Activated T-cell treated with anti-CD3 and anti-CD28 coated beads, Interleukin-2, amount 50 U/mL, for 72 hours (primary cell): ENCODE measurements around the gene RELB. TPM values are rescaled to one million over a fixed set of nuclear protein-coding genes. Genes with fewer than 3 reads are reported as not detected.

Experiments used
- ATAC-seq, 2 donors: fragments of 150-1000 bp; cut with Tn5 transposase; replicated peaks in 1 of 2; 2 replicates each; pipeline ENCODE4 v1.10.0; 2021; ENCODE audit warnings: moderate library complexity in 2 of 2, mild to moderate bottlenecking in 1 of 2
- DNase-seq, 2 donors: peaks; one replicate each; pipeline ENCODE4 v3.0.0; 2021 to 2022; ENCODE audit warnings: mixed read lengths in 1 of 2
- H3K27ac Mint-ChIP-seq: one replicate; pipeline ENCODE4 v1.8.0; 2022; ENCODE audit warnings: mild to moderate bottlenecking, moderate library complexity, mixed read lengths
- H3K27me3 Mint-ChIP-seq: one replicate; pipeline ENCODE4 v1.8.0; 2022; ENCODE audit warnings: low read depth, mixed read lengths
- H3K36me3 Mint-ChIP-seq, 2 donors: one replicate each; pipeline ENCODE4 v1.8.0; 2022; ENCODE audit warnings: mixed read lengths in 2 of 2, mild to moderate bottlenecking in 1 of 2; ENCODE audit not compliant: insufficient read depth in 2 of 2
- H3K4me1 Mint-ChIP-seq: one replicate; pipeline ENCODE4 v1.8.0; 2022; ENCODE audit warnings: low read depth, mixed read lengths
- H3K4me3 Mint-ChIP-seq, 2 donors: one replicate each; pipeline ENCODE4 v1.8.0; 2022; ENCODE audit warnings: mild to moderate bottlenecking in 2 of 2, mixed read lengths in 2 of 2, moderate library complexity in 2 of 2
- H3K9me3 Mint-ChIP-seq, 2 donors: one replicate each; pipeline ENCODE4 v1.8.0; 2022; ENCODE audit warnings: mixed read lengths in 2 of 2
- total RNA-seq, 2 donors: library from RNA; stranded (reverse); gene quantifications; one replicate each; pipeline ENCODE4 v1.2.3, GENCODE V29; 2022

RELB gene
- total RNA-seq, 2 donors from 2014 or later: 142 to 145 TPM

DNA sequence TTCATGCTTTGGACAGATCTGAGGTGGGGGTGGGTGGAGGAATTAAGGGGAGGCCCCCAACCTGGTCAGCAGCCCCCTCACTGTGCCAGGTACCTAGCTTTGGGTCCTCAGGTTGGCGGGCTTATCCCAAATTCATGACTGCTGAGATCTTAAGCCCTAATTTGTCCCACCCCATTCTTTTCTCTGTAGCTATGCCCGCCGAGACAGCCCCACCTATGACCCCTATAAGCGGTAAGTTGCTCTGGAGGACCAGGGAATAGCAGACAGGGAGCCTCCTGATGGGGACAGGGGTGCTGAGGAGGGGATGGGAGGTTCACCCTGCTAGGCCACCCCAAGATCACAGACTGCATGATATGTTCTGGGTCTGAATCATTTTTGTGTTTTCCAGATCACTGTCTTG lies 60.7 kb downstream of the RELB start:
- H3K27me3 Mint-ChIP-seq: no peaks in the 10 kb centered on the region
- no peaks in the 10 kb centered on the region for H3K9me3 Mint-ChIP-seq
- DNase-seq: no peak
- no peak overlapping the region for H3K4me3 Mint-ChIP-seq
- no peak for ATAC-seq
- H3K36me3 Mint-ChIP-seq: peaks cover 5 to 36% of the 10 kb centered on the region in 2 donors
- peaks cover 4% of the 10 kb centered on the region for H3K4me1 Mint-ChIP-seq
- no peak overlapping the region for H3K27ac Mint-ChIP-seq

- no peak overlapping the region for H3K27ac Mint-ChIP-seq
Measured at GRCh38 chr19:45063851-45064801, 62.9 kb downstream of the RELB start.

GRCh38 chr19:45066921-45067661 lies 65.8 kb downstream of the RELB start:
- DNase-seq: no peak

More at GRCh38 chr19:45063851-45064801, 62.9 kb downstream of the RELB start:
- no peaks in the 10 kb centered on the region for H3K27me3 Mint-ChIP-seq
- H3K4me1 Mint-ChIP-seq: peaks cover 4% of the 10 kb centered on the region
- H3K4me3 Mint-ChIP-seq: no peak overlapping the region
- H3K9me3 Mint-ChIP-seq: no peaks in the 10 kb centered on the region
- ATAC-seq: no peak
- H3K36me3 Mint-ChIP-seq: peaks cover 5 to 24% of the 10 kb centered on the region in 2 donors
- no peak for DNase-seq

DNA sequence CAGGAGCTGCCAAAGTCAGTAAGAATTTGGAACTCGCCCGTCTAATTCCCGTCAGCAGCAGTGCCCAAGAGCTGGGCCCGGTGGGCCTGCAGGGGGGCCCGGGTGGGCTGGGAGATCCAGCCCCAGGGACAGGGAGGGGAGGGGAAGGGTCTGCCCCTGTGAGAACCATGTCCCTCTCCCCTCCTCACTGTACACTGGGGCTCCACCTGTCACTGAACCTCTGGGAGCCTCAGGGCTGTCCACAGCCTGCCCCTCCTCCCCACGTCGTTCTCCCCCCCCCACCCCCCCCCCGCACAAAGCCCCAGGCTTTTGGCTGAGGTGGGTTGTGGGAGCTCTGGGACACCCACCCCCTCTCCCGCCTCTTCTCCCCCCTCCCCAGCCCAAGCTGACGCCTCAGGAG lies 66.8 kb downstream of the RELB start:
- peaks cover 0 to 5% of the 10 kb centered on the region in 2 donors for H3K36me3 Mint-ChIP-seq
- H3K27ac Mint-ChIP-seq: no peak overlapping the region
- ATAC-seq (no peak), DNase-seq (no peak)
- no peaks in the 10 kb centered on the region for H3K4me1 Mint-ChIP-seq
- no peaks in the 10 kb centered on the region for H3K9me3 Mint-ChIP-seq
- no peaks in the 10 kb centered on the region for H3K27me3 Mint-ChIP-seq
- H3K4me3 Mint-ChIP-seq: no peak overlapping the region

More at GRCh38 chr19:45066921-45067661, 65.8 kb downstream of the RELB start:
- H3K27me3 Mint-ChIP-seq: no peaks in the 10 kb centered on the region
- H3K27ac Mint-ChIP-seq: no peak overlapping the region
- H3K9me3 Mint-ChIP-seq: no peaks in the 10 kb centered on the region
- no peak overlapping the region for H3K4me3 Mint-ChIP-seq
- peaks cover 0 to 9% of the 10 kb centered on the region in 2 donors for H3K36me3 Mint-ChIP-seq
- no peak for ATAC-seq
- H3K4me1 Mint-ChIP-seq: no peaks in the 10 kb centered on the region

GRCh38 chr19:45069056-45069455 lies 67.8 kb downstream of the RELB start:
- Mint-ChIP-seq H3K27me3 (no peaks in the 10 kb centered on the region), H3K36me3 (peaks cover 0 to 2% of the 10 kb centered on the region in 2 donors), H3K4me3 (no peak overlapping the region), H3K4me1 (no peaks in the 10 kb centered on the region), H3K27ac (no peak overlapping the region), H3K9me3 (no peaks in the 10 kb centered on the region)
- DNase-seq (no peak), ATAC-seq (no peak)

DNA sequence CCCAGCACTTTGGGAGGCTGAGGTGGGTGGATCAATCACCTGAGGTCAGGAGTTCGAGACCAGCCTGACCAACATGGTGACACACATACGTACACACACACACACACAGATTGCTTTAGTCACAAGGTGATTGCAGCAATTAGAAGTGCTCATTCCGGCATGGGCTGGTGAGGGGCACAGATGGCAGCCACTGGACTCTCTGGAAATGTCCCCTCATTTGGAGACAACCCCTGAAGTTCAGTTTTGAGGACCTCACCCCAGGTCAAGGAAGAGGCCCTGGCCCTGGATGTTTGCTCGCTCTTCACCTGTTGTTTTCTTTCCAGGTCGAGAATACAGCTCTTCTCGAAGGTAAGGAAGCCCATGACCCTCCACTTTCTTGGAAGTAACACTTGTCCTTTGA lies 69.0 kb downstream of the RELB start:
- DNase-seq (no peak), ATAC-seq (no peak)
- Mint-ChIP-seq H3K4me3 (no peak overlapping the region), H3K4me1 (peaks cover 6% of the 10 kb centered on the region), H3K9me3 (no peaks in the 10 kb centered on the region), H3K27ac (no peak overlapping the region), H3K36me3 (no peaks in the 10 kb centered on the region), H3K27me3 (no peaks in the 10 kb centered on the region)

- ATAC-seq (no peak), DNase-seq (no peak)
- H3K9me3 Mint-ChIP-seq: no peaks in the 10 kb centered on the region
- no peaks in the 10 kb centered on the region for H3K36me3 Mint-ChIP-seq
- no peak overlapping the region for H3K4me3 Mint-ChIP-seq
- H3K27ac Mint-ChIP-seq: no peak overlapping the region
- H3K27me3 Mint-ChIP-seq: no peaks in the 10 kb centered on the region
- H3K4me1 Mint-ChIP-seq: peaks cover 6% of the 10 kb centered on the region
Measured at GRCh38 chr19:45070861-45071544, 69.7 kb downstream of the RELB start.

DNA sequence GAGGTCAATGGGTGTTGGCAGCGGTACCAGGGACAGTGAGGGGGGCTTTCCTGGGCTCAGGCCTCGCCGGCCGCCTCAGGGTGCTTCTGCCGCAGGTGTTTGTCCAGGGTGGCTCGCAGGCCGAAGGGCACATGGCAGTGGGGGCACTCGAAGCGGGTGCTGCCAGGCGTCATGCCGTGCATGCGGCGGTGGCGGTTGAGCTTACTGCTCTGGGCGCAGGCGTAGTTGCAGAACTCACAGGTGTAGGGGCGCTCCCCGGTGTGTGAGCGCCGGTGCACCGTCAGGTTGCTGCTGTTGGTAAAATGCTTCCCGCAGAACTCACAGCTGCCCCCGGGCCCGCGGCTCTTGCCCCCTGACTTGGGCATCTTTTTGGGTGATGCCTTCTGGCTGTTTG lies 70.3 kb downstream of the RELB start:
- H3K36me3 Mint-ChIP-seq: no peaks in the 10 kb centered on the region
- no peak overlapping the region for H3K27ac Mint-ChIP-seq
- ATAC-seq (no peak), DNase-seq (no peak)
- no peaks in the 10 kb centered on the region for H3K9me3 Mint-ChIP-seq
- no peaks in the 10 kb centered on the region for H3K27me3 Mint-ChIP-seq
- peaks cover 8% of the 10 kb centered on the region for H3K4me1 Mint-ChIP-seq
- H3K4me3 Mint-ChIP-seq: no peak overlapping the region

DNA sequence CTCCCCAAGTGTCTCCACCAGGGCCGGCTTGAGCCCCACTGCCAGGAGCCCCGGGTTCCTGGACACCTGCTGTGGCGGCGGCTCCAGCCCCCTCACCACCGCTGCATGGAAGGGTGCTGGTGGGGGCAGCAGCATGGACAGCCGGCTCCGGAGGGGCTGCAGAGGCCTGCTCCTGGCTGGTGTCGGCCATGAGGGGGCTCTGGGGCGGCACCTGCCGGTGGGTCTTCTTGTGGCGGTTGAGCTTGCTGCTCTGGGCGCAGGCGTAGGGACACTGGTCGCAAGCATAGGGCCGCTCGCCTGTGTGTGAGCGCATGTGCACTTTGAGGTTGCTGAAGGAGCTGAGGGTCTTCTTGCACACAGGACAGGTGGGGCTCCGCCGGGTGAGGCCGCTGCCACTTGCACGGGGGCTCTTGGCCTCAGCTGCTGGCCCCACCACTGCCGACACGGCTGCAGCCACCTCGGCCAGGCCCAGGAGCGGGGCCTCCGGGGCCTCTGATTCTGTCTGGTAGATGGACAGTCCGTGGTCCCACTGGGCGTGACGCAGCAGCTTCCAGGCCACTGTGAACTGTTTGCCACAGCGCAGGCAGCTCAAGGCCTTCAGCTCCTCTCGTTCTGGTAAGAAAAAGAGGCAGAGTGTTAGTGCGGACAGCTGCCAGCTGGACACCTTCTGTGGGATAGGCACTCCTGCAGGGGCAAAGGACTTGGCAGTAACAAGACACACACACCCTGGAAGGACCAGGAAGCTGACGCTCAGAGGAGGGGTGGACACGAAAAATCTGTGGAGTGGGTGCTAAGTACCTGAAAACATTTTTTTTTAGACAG lies 70.9 kb downstream of the RELB start:
- Mint-ChIP-seq H3K4me1 (peaks cover 14% of the 10 kb centered on the region), H3K27me3 (no peaks in the 10 kb centered on the region), H3K9me3 (no peaks in the 10 kb centered on the region), H3K4me3 (no peak overlapping the region), H3K27ac (no peak overlapping the region), H3K36me3 (no peaks in the 10 kb centered on the region)
- no peak for DNase-seq
- ATAC-seq: no peak

GRCh38 chr19:45074744-45075300 lies 73.6 kb downstream of the RELB start:
- Mint-ChIP-seq H3K36me3 (peaks cover 0 to 3% of the 10 kb centered on the region in 2 donors), H3K27me3 (no peaks in the 10 kb centered on the region), H3K27ac (no peak overlapping the region), H3K4me3 (peak overlapping the region; percentile 36 to 66), H3K9me3 (no peaks in the 10 kb centered on the region), H3K4me1 (peaks cover 26% of the 10 kb centered on the region)
- ATAC-seq (no peak), DNase-seq (no peak)

DNA sequence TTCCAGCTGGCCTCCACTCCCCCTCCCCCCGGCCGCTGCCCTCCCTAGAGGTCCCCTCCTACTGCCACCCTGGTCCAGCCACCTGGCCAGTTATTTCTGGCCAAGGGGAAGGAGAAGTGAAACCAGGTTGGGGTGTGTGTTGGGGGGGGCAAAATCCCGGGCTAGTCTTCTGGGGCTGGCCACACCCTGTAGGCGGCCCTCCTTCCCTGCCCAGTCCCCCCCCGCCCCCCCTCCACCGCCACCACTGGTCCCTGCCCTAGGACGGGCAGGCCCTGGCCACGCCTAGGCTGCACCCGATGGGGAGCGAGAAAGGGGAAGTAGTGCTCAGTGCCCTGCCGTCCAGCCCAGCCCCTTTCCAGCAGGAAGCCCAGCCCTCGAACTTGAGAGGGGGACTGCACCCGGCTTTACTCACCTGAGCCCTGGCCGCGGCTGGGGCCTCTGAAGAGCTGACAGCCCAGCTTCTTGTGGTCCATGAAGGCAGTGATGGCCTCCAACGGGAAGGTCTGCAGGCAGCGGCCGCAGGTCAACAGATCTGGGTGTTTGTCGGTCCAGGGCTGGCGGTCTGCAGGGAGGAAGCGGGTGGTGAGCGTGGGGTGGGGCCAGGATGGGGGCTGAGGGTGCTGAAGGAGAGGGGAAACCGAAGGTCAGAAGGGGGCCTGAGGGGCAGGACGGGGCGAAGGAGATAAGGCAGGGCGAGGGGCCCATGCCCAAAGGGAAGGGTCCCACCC lies 74.2 kb downstream of the RELB start:
- Mint-ChIP-seq H3K27me3 (no peaks in the 10 kb centered on the region), H3K4me3 (peak overlapping the region; percentile 84 to 85), H3K9me3 (no peaks in the 10 kb centered on the region), H3K4me1 (peaks cover 32% of the 10 kb centered on the region), H3K27ac (no peak overlapping the region), H3K36me3 (peaks cover 0 to 3% of the 10 kb centered on the region in 2 donors)
- ATAC-seq: peak; percentile 20 to 32
- DNase-seq: peak; percentile 50 to 52
